WTC11 (cell line): ENCODE results near the gene GTF2IRD2.
"Not testable (repeated sequence)": the region's sequence is repeated elsewhere in the genome, so short reads cannot be mapped to it uniquely, and the experiment has no call there.

ENCODE experiments used
- ATF1 ChIP-seq: sonication (generic); formaldehyde crosslinking; IDR thresholded peaks from 2 replicates; pipeline ENCODE4 v1.8.1; 2023; ENCODE audit warnings: mild to moderate bottlenecking, moderate library complexity, missing genetic modification reagents
- ATF2 ChIP-seq: sonication (generic); formaldehyde crosslinking; IDR thresholded peaks from 2 replicates; pipeline ENCODE4 v1.8.1; 2022; ENCODE audit warnings: low read depth, missing genetic modification reagents, borderline replicate concordance
- CBFB ChIP-seq: sonication (generic); formaldehyde crosslinking; IDR thresholded peaks from 2 replicates; pipeline ENCODE4 v1.8.1; 2022; ENCODE audit warnings: mild to moderate bottlenecking, low read depth, missing genetic modification reagents
- CREB1 ChIP-seq: sonication (generic); formaldehyde crosslinking; IDR thresholded peaks from 2 replicates; pipeline ENCODE4 v1.8.0; 2023; ENCODE audit warnings: mild to moderate bottlenecking, missing genetic modification reagents
- CTCF ChIP-seq: fragments of 200-600 bp; IDR thresholded peaks from 2 replicates; pipeline ENCODE4 v1.8.0; 2022; ENCODE audit warnings: antibody characterized with exemption
- ELF4 ChIP-seq: sonication (generic); formaldehyde crosslinking; IDR thresholded peaks from 2 replicates; pipeline ENCODE4 v1.8.1; 2022; ENCODE audit warnings: low read depth, mild to moderate bottlenecking, moderate library complexity, missing genetic modification reagents
- JUN ChIP-seq: sonication (generic); formaldehyde crosslinking; IDR thresholded peaks from 2 replicates; pipeline ENCODE4 v1.8.0; 2023; ENCODE audit warnings: mild to moderate bottlenecking, missing genetic modification reagents
- MAX ChIP-seq: sonication (generic); formaldehyde crosslinking; IDR thresholded peaks from 2 replicates; pipeline ENCODE4 v1.8.0; 2022; ENCODE audit warnings: mild to moderate bottlenecking, missing genetic modification reagents
- TCF7 ChIP-seq: sonication (generic); formaldehyde crosslinking; IDR thresholded peaks from 2 replicates; pipeline ENCODE4 v1.8.0; 2022; ENCODE audit warnings: mild to moderate bottlenecking, low read depth, missing genetic modification reagents, moderate library complexity
- ZNF121 ChIP-seq: sonication (generic); formaldehyde crosslinking; IDR thresholded peaks from 2 replicates; pipeline ENCODE4 v1.8.0; 2023; ENCODE audit warnings: missing genetic modification reagents

- not testable (repeated sequence) for TF ChIP-seq MAX (CRISPR knock-in tag); CREB1; ATF1; ELF4 (CRISPR knock-in tag); CBFB (CRISPR knock-in tag); CTCF; ZNF121 (CRISPR knock-in tag); JUN (CRISPR knock-in tag); ATF2 (CRISPR knock-in tag); TCF7 (CRISPR knock-in tag)
These were observed 1.6 kb downstream of the GTF2IRD2 start for GRCh38 chr7:74849853-74850252.
